ENCODE data around the gene SRSF3.

Gene SRSF3

DNA sequence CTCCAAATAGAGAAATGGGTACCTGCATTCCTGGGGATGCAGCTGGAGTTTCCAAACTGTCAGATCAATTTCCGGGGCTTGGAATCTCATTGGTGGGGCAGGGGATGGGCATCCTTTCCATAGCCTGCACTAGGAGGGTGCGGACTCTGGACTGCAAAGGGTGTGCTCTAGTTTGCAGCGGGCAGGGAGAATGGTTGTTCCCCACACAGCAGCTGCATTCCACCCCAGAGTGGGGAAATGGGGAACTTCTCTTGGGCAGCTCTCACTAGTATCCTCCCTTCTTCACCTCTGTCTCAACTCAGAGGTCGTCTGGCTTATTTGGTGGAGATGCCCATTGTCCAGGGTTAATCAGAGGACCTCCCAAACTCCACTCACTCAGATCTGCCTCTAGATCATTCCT lies 49.8 kb downstream of the SRSF3 start:
- TF ChIP-seq FOXM1 (IDR thresholded peaks at IDR 0.05; ENCODE audit: borderline replicate concordance) (no peak), LEF1 (IDR thresholded peaks at IDR 0.05; ENCODE audit: borderline replicate concordance) (no peak), FOXK2 (IDR thresholded peaks at IDR 0.05) (no peak)
- CTCF ChIA-PET = no interaction called here
- DNase-seq (ENCODE audit: extremely low spot score) = no peak
- POLR2A ChIA-PET = interaction anchor here (1.3 kb wide), 2 partner anchors 23 to 35 kb away, joined by 3 to 6 read pairs; partner anchors contain the start of gene CDKN1A

DNA sequence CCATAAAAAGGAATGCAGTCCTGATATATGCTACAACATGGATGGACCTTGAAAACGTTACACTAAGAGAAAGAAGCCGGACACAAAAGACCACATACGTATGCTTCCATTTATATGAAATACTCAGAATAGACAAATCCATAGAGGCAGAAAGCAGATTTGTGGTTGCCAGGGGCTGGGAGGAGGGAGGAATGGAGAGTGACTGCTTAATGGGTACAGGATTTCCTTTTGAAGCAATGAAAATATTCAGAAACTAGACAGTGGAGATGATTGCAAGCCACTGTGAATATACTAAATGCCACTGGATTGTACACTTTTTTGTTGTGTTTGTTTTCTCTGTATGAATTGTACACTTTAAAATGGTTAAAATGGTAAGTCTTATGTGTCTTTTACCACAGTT lies 54.9 kb downstream of the SRSF3 start:
- ChIA-PET POLR2A (interaction anchor here (0.7 kb wide), 1 partner anchor 715 kb away, joined by 3 read pairs; no protein-coding TSS in a partner anchor), CTCF (no interaction called here)
- TF ChIP-seq TARDBP (IDR thresholded peaks at IDR 0.05) (no peak), ARNT (IDR thresholded peaks at IDR 0.05) (no peak), SUZ12 (IDR thresholded peaks at IDR 0.05) (no peak), LEF1 (IDR thresholded peaks at IDR 0.05; ENCODE audit: borderline replicate concordance) (no peak)
- DNase-seq (ENCODE audit: extremely low spot score) = no peak

GRCh38 chr6:36649701-36650484 lies 55.7 kb downstream of the SRSF3 start:
- CTCF ChIA-PET = interaction anchor here (0.6 kb wide), 1 partner anchor 540 kb away, joined by 3 read pairs; no protein-coding TSS in a partner anchor
- POLR2A ChIA-PET = interaction anchor here (0.7 kb wide), 1 partner anchor 716 kb away, joined by 3 read pairs; no protein-coding TSS in a partner anchor
- DNase-seq (ENCODE audit: extremely low spot score) = no peak
- no peak for TF ChIP-seq PKNOX1 (IDR thresholded peaks at IDR 0.05)
- TF ChIP-seq ELF4 (IDR thresholded peaks at IDR 0.05) = no peak
- no peak for TF ChIP-seq NFRKB (IDR thresholded peaks at IDR 0.05)
- TF ChIP-seq LEF1 (IDR thresholded peaks at IDR 0.05; ENCODE audit: borderline replicate concordance) = no peak
- no peak for TF ChIP-seq L3MBTL2 (conservative IDR thresholded peaks at IDR 0.05)
- TF ChIP-seq HDGF (IDR thresholded peaks at IDR 0.05; ENCODE audit: borderline replicate concordance) = no peak
- TF ChIP-seq ZNF384 (IDR thresholded peaks at IDR 0.05) = no peak
- no peak for TF ChIP-seq BHLHE40 (IDR thresholded peaks at IDR 0.05; ENCODE audit: borderline replicate concordance)

DNA sequence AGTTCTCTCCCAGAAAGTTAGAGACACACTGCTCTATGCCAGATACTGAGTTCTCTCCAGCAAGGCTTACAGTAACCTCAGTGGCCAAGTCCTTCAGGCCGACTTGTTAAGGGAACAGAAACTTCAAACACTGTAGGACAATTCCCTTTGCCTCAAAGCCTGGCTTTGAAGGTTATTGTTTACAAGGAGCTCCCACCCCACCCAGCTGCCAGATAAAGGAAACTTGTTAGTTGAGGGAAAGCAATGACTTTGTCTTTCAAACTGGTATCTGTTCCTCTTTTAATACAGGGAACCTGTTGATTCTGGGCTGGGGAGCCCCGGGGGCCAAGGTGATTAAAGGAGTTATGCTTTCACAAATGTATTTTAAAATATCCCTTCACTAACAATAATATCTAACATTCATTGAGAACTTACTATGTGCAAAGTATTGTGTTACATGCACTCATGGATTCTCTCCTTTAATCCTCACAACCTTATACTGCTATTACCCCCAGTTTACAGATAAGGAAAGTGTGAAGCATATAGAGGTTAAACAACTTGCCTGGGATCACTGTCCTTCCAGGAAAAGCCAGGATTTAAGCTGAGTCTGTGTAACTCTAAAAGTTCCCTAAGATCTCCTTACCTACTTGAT lies 56.8 kb downstream of the SRSF3 start:
- no peak for DNase-seq (ENCODE audit: extremely low spot score)
- CTCF ChIA-PET = no interaction called here
- POLR2A ChIA-PET = interaction anchor here (1.5 kb wide), 1 partner anchor 16 kb away, joined by 5 read pairs; no protein-coding TSS in a partner anchor
- no peak for TF ChIP-seq LEF1 (IDR thresholded peaks at IDR 0.05; ENCODE audit: borderline replicate concordance)
- TF ChIP-seq BHLHE40 (IDR thresholded peaks at IDR 0.05; ENCODE audit: borderline replicate concordance) = no peak
- TF ChIP-seq FOXA1 (IDR thresholded peaks at IDR 0.05) = no peak
- TF ChIP-seq HDGF (IDR thresholded peaks at IDR 0.05; ENCODE audit: borderline replicate concordance) = no peak
- no peak for TF ChIP-seq SP1 (IDR thresholded peaks at IDR 0.05)
- TF ChIP-seq ZNF384 (IDR thresholded peaks at IDR 0.05) = no peak
- no peak for TF ChIP-seq NFRKB (IDR thresholded peaks at IDR 0.05)
- TF ChIP-seq ARNT (IDR thresholded peaks at IDR 0.05) = no peak
- no peak for TF ChIP-seq PKNOX1 (IDR thresholded peaks at IDR 0.05)
- no peak for TF ChIP-seq TARDBP (IDR thresholded peaks at IDR 0.05)
- TF ChIP-seq CTBP1 (IDR thresholded peaks at IDR 0.05; ENCODE audit: borderline replicate concordance) = no peak
- TF ChIP-seq L3MBTL2 (conservative IDR thresholded peaks at IDR 0.05) = no peak
- TF ChIP-seq ELF4 (IDR thresholded peaks at IDR 0.05) = no peak
- no peak for TF ChIP-seq SUZ12 (IDR thresholded peaks at IDR 0.05)
- no peak for TF ChIP-seq FOXM1 (IDR thresholded peaks at IDR 0.05; ENCODE audit: borderline replicate concordance)
- TF ChIP-seq FOXK2 (IDR thresholded peaks at IDR 0.05) = no peak

DNA sequence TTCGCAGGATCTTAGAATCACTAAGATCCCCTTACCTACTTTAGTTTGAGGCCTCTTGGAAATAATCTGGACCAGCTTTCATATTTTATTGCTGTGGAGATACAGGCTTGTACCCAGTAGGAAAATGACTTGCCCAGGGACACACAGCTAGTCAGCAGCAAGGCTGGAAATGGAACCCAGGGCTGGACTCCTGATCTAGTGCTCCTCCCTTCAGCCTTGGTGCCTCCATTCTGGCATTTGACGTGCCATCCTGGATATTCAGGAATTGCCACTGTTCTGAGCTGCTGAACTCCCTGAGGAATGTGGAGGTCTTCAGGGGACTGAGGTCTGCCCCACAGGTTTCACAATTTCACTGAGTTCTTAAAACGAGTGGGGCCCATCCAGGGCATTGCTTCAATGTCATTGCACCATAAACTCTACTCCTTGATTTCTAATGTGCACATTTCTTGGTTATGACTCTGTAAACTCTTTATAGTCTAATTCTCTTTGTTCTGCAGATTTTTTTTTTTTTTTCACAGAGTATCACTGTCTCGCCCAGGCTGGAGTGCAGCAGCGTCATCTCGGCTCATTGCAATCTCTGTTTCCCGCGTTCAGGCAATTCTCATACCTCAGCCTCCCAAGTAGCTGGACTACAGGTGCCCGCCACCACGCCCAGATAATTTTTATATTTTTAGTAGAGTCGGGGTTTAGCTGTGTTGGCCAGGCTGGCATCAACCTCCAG lies 57.7 kb downstream of the SRSF3 start:
- CTCF ChIA-PET = no interaction called here

More for the DNA sequence above, 57.7 kb downstream of the SRSF3 start:
- POLR2A ChIA-PET = interaction anchor here (1.1 to 1.5 kb wide), 2 partner anchors 10 to 15 kb away, joined by 3 to 5 read pairs; no protein-coding TSS in a partner anchor
- DNase-seq (ENCODE audit: extremely low spot score) = no peak
- TF ChIP-seq PKNOX1 (IDR thresholded peaks at IDR 0.05) = no peak
- no peak for TF ChIP-seq TARDBP (IDR thresholded peaks at IDR 0.05)
- no peak for TF ChIP-seq FOXK2 (IDR thresholded peaks at IDR 0.05)
- TF ChIP-seq NFRKB (IDR thresholded peaks at IDR 0.05) = no peak
- TF ChIP-seq L3MBTL2 (conservative IDR thresholded peaks at IDR 0.05) = no peak
- TF ChIP-seq BHLHE40 (IDR thresholded peaks at IDR 0.05; ENCODE audit: borderline replicate concordance) = no peak
- TF ChIP-seq ARNT (IDR thresholded peaks at IDR 0.05) = no peak
- no peak for TF ChIP-seq FOXA1 (IDR thresholded peaks at IDR 0.05)
- no peak for TF ChIP-seq LEF1 (IDR thresholded peaks at IDR 0.05; ENCODE audit: borderline replicate concordance)
